HG02642 (cell line): ENCODE measurements around the gene HSPB7.
"Not testable (repeated sequence)": the region's sequence is repeated elsewhere in the genome, so short reads cannot be mapped to it uniquely, and the experiment has no call there.

ENCODE experiments used
- ATAC-seq: cut with Tn5 transposase; IDR thresholded peaks from one replicate; pipeline ENCODE4 v1.9.1; 2021; ENCODE audit warnings: mild to moderate bottlenecking; ENCODE audit not compliant: unreplicated experiment, poor library complexity

The HSPB7 gene

GRCh38 chr1:16026723-16027484 is 9.1 kb upstream of the HSPB7 start:
- ATAC-seq = no peak

- ATAC-seq = not testable (repeated sequence)
Measured at GRCh38 chr1:16026302-16026701, 8.5 kb upstream of the HSPB7 start.

- ATAC-seq = no peak
Measured at GRCh38 chr1:16023050-16023653, 5.3 kb upstream of the HSPB7 start.

- no peak for ATAC-seq
Measured at GRCh38 chr1:16022393-16022792, 4.5 kb upstream of the HSPB7 start.

GRCh38 chr1:16021681-16022080 is 3.8 kb upstream of the HSPB7 start, which contains the start of gene CLCNKA:
TSS of gene CLCNKA (plus strand) at chr1:16022036. CDS start at chr1:16022620, 584 bp downstream.
- ATAC-seq = no peak

- ATAC-seq = not testable (repeated sequence)
Measured at GRCh38 chr1:16020878-16021277, 3.0 kb upstream of the HSPB7 start.

GRCh38 chr1:16020325-16020724 is 2.5 kb upstream of the HSPB7 start:
- ATAC-seq = no peak

GRCh38 chr1:16019644-16020277 is 1.9 kb upstream of the HSPB7 start:
- no peak for ATAC-seq

- no peak for ATAC-seq
Measured at GRCh38 chr1:16018749-16019643, 1.2 kb upstream of the HSPB7 start.

GRCh38 chr1:16018308-16018707 is 465 bp upstream of the HSPB7 start:
- no peak for ATAC-seq

- ATAC-seq = no peak
Measured at GRCh38 chr1:16017076-16017460, 775 bp downstream of the HSPB7 start.

GRCh38 chr1:16015960-16016901 is 1.6 kb downstream of the HSPB7 start:
- ATAC-seq = no peak

- no peak for ATAC-seq
Measured at GRCh38 chr1:16015491-16015890, 2.4 kb downstream of the HSPB7 start.

GRCh38 chr1:16014509-16015482 is 3.0 kb downstream of the HSPB7 start:
- ATAC-seq = no peak

- ATAC-seq = no peak
Measured at GRCh38 chr1:16013908-16014258, 4.0 kb downstream of the HSPB7 start.

GRCh38 chr1:16013220-16013907 is 4.5 kb downstream of the HSPB7 start:
- no peak for ATAC-seq

GRCh38 chr1:16012590-16013219 is 5.1 kb downstream of the HSPB7 start:
- no peak for ATAC-seq
